Nephron progenitor cell (in vitro differentiated cells): ENCODE measurements around the gene ZNF791.

Source experiments
- DNase-seq: peaks from one replicate; pipeline ENCODE4 v3.0.0; 2021
- H3K27ac Mint-ChIP-seq: 2 replicates; pipeline ENCODE4 v1.8.0; 2021; ENCODE audit warnings: mild to moderate bottlenecking, moderate library complexity, mixed read lengths
- H3K27me3 Mint-ChIP-seq: 2 replicates; pipeline ENCODE4 v1.8.0; 2021; ENCODE audit warnings: mild to moderate bottlenecking, low read depth, mixed read lengths; ENCODE audit not compliant: poor library complexity
- H3K36me3 Mint-ChIP-seq: 2 replicates; pipeline ENCODE4 v1.8.0; 2021; ENCODE audit warnings: low read depth, mixed read lengths
- H3K4me1 Mint-ChIP-seq: 2 replicates; pipeline ENCODE4 v1.8.0; 2021; ENCODE audit warnings: mixed read lengths
- H3K4me3 Mint-ChIP-seq: 2 replicates; pipeline ENCODE4 v1.8.0; 2021; ENCODE audit warnings: mild to moderate bottlenecking, moderate library complexity, mixed read lengths
- H3K9me3 Mint-ChIP-seq: 2 replicates; pipeline ENCODE4 v1.8.0; 2021; ENCODE audit warnings: mild to moderate bottlenecking, moderate library complexity, mixed read lengths
- TF ChIP-seq, protein P1 (sequence below): fragments of 200-600 bp; sonication (generic); IDR thresholded peaks from 2 replicates; pipeline ENCODE4 v1.5.0; 2021; ENCODE audit warnings: antibody characterized with exemption

Gene ZNF791

DNA sequence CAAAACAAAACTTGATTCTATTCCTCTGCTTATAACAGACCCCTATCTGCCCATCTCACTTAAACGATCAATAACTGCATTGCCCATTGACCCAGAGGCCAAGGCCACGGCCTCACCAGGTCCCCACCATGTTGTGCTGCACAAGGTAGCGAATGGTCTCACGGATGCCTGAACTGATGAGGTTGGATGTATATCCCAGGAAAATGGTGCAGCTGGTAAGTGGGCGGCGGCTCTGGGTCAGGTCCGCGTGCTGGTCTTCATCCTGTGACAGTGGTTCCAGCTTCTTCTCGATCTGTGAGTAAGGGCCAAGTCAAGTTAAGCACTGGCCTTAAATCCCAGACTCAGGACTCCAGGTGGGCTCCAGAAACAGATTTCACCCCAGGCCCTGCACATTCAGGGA is 69.3 kb downstream of the ZNF791 start:
- peaks cover 7% of the 10 kb centered on the region for H3K4me1 Mint-ChIP-seq
- TF ChIP-seq, protein P1, sequence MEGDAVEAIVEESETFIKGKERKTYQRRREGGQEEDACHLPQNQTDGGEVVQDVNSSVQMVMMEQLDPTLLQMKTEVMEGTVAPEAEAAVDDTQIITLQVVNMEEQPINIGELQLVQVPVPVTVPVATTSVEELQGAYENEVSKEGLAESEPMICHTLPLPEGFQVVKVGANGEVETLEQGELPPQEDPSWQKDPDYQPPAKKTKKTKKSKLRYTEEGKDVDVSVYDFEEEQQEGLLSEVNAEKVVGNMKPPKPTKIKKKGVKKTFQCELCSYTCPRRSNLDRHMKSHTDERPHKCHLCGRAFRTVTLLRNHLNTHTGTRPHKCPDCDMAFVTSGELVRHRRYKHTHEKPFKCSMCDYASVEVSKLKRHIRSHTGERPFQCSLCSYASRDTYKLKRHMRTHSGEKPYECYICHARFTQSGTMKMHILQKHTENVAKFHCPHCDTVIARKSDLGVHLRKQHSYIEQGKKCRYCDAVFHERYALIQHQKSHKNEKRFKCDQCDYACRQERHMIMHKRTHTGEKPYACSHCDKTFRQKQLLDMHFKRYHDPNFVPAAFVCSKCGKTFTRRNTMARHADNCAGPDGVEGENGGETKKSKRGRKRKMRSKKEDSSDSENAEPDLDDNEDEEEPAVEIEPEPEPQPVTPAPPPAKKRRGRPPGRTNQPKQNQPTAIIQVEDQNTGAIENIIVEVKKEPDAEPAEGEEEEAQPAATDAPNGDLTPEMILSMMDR = no peak
- peak overlapping the region; percentile 92 for H3K4me3 Mint-ChIP-seq
- no peak overlapping the region for H3K27ac Mint-ChIP-seq
- peaks cover 34% of the 10 kb centered on the region for H3K36me3 Mint-ChIP-seq
- no peaks in the 10 kb centered on the region for H3K9me3 Mint-ChIP-seq
- DNase-seq = no peak
- H3K27me3 Mint-ChIP-seq = no peaks in the 10 kb centered on the region

DNA sequence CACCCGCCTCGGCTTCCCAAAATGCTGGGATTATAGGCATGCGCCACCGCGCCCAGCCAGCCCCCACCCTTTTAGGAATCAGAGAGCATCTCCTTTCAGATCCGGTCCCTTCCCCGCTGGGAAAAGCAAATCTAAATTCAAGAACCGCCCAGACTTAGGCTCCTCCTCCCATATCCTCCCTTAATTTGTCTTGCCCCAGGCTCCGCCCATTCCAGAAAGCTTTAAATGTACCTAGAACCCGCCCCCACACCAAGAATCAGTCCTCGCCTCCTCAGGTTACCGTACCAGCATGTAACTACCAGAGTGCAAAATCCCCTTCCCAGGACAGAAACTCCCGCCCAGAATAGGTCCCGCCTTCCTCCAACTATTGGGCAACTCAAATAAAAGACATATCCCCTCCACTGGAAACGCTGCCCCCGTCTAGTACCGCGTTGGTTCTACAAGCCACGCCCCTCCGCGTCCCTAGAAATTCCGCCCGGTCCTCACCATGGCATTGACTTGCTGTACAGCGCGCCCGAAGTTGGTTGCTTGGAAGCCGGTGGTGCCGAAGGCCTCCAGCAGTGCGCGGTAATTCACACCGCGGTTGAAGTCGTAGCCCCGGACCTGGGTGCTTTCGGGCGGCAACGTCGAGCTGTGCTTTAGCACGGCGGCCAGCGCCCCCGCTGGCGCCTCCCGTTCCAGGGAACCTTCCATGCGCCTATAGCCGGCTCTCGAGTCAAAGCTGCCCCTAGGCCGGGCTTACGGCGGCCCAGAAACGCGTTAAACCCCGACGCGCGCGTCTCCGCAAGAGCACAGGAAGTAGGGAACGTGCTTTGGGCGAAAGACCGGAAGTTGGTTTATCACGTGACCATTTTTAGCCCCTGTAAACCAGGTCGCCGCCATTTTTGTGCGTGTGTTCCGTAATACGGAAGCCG is 70.6 kb downstream of the ZNF791 start, which contains the start of gene DHPS:
TSS of gene DHPS (minus strand) at position 807 of the 914 bp plus-strand sequence. CDS start at position 693, 114 bp downstream.
- Mint-ChIP-seq H3K9me3 (no peaks in the 10 kb centered on the region), H3K27ac (peak within 1 kb of the TSS; percentile 95), H3K4me1 (peaks cover 12% of the 10 kb centered on the region), H3K36me3 (peaks cover 29% of the 10 kb centered on the region), H3K27me3 (no peaks in the 10 kb centered on the region), H3K4me3 (peak within 1 kb of the TSS; percentile 92)
- peak; percentile 88 for DNase-seq
- TF ChIP-seq, protein P1 = no peak
